H7 (cell line): ENCODE data around the gene HAVCR1. TPM values are rescaled to one million over a fixed set of nuclear protein-coding genes. Genes with fewer than 3 reads are reported as not detected.

Experiments
- DNase-seq: peaks from one replicate; pipeline ENCODE4 v3.0.0; 2012
- H3K27me3 ChIP-seq: 2 replicates; pipeline ENCODE4 v1.6.0; 2011; ENCODE audit warnings: mild to moderate bottlenecking, low read length; ENCODE audit not compliant: control insufficient read depth, insufficient read depth
- H3K36me3 ChIP-seq: replicated peaks from 2 replicates; pipeline ENCODE4 v1.5.1; 2011; ENCODE audit warnings: low read length; ENCODE audit not compliant: control insufficient read depth, insufficient read depth
- H3K4me3 ChIP-seq: 2 replicates; pipeline ENCODE4 v1.5.1; 2011; ENCODE audit warnings: low read depth, mild to moderate bottlenecking, control low read depth, low read length, moderate library complexity; ENCODE audit not compliant: insufficient read depth
- total RNA-seq: library from RNA; depleted of rRNA; stranded (reverse); fragments of >200 nt; shearing (Covaris generic); gene quantifications from 2 replicates; pipeline ENCODE4 v1.2.3, GENCODE V29; 2014; rRNA removed

HAVCR1 gene
- total RNA-seq, 1 experiment from 2014 or later = not detected

DNA sequence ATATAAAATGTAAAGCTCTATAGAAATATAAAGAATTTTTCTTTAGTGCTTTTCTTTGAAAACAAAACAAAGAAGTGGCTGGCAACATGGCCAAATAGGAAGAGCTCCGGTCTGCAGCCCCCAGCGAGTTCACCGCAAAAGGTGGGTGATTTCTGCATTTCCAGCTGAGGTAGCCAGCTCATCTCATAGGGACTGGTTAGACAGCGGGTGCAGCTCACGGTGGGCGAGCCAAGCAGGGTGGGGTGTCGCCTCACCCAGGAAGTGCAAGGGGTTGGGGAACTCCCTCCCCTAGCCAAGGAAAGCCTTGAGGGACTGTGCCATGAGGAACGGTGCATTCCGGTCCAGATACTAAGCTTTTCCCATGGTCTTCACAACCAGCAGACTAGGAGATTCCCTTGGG, 74.9 kb downstream of the HAVCR1 start:
- Histone ChIP-seq H3K4me3 (no peak overlapping the region), H3K36me3 (no peaks in the 10 kb centered on the region), H3K27me3 (no peaks in the 10 kb centered on the region)
- DNase-seq = no peak

DNA sequence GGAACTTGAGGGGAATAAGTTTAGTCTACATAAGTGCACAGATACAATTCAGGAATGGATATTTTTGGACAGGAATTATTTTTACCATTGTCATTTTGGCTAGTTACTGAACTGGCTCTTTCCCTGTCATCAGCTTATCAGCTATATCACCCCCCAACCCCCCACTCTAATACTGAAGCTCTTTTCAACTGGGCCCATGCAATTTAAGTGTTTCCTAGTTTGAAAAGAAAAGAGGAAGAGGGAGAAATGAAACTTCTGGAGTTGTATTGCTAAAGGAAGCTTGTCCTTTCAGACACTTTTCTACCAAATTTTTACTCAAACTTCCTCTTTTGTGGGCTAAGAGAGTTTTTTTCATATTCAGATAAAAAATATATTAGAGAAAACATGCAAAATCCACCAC, 77.4 kb downstream of the HAVCR1 start:
- no peak for DNase-seq
- H3K4me3 ChIP-seq = no peak overlapping the region
- H3K27me3 ChIP-seq = no peaks in the 10 kb centered on the region

More for the DNA sequence above, 77.4 kb downstream of the HAVCR1 start:
- H3K36me3 ChIP-seq = no peaks in the 10 kb centered on the region

Other genes starting within 250 kb of the HAVCR1 start
- not detected in 2 replicates for gene PPP1R2B, start 208.8 kb downstream of the HAVCR1 start, total RNA-seq
- not detected in 2 replicates for gene TIMD4, start 95.9 kb downstream of the HAVCR1 start, total RNA-seq
- 0.18 and 0.31 TPM in 2 replicates for gene HAVCR2, start 49.9 kb upstream of the HAVCR1 start, total RNA-seq
- 9.3 and 11.7 TPM in 2 replicates for gene MED7, start 83.7 kb upstream of the HAVCR1 start, total RNA-seq
- gene GARIN3, start 107.1 kb upstream of the HAVCR1 start, total RNA-seq = not detected in 2 replicates
- 0.03 and 0.15 TPM in 2 replicates for gene ITK, start 121.7 kb upstream of the HAVCR1 start, total RNA-seq
- 14.3 and 20.5 TPM in 2 replicates for gene CYFIP2, start 207.0 kb upstream of the HAVCR1 start, total RNA-seq